Nephron (organoid): Measurements from ENCODE around the gene RIOX2.
A peak's percentile ranks its signal among the peaks of the same experiment; 100 is the strongest.

Experiments used
- H3K27ac Mint-ChIP-seq, 3 experiments: 2 replicates each; pipeline ENCODE4 v1.8.0; 2020; ENCODE audit warnings: mixed read lengths in 3 of 3, mild to moderate bottlenecking in 2 of 3, moderate library complexity in 1 of 3
- H3K27me3 Mint-ChIP-seq: 2 replicates; pipeline ENCODE4 v1.8.0; 2021; ENCODE audit warnings: low read depth, mild to moderate bottlenecking, moderate library complexity, mixed read lengths
- H3K36me3 Mint-ChIP-seq: 2 replicates; pipeline ENCODE4 v1.8.0; 2020; ENCODE audit warnings: low read depth, mixed read lengths
- H3K4me1 Mint-ChIP-seq: 2 replicates; pipeline ENCODE4 v1.8.0; 2020; ENCODE audit warnings: mixed read lengths
- H3K4me3 Mint-ChIP-seq, 3 experiments: 2 replicates each; pipeline ENCODE4 v1.8.0; 2020; ENCODE audit warnings: mild to moderate bottlenecking in 3 of 3, mixed read lengths in 3 of 3, moderate library complexity in 2 of 3
- H3K9me3 Mint-ChIP-seq: 2 replicates; pipeline ENCODE4 v1.8.0; 2020; ENCODE audit warnings: mixed read lengths
- TF ChIP-seq, protein P1 (sequence below), 3 experiments: fragments of 200-600 bp; sonication (generic); IDR thresholded peaks; one replicate each; pipeline ENCODE4 v1.5.0; 2021; ENCODE audit warnings: antibody characterized with exemption in 3 of 3; ENCODE audit not compliant: unreplicated experiment in 3 of 3

The RIOX2 gene

DNA sequence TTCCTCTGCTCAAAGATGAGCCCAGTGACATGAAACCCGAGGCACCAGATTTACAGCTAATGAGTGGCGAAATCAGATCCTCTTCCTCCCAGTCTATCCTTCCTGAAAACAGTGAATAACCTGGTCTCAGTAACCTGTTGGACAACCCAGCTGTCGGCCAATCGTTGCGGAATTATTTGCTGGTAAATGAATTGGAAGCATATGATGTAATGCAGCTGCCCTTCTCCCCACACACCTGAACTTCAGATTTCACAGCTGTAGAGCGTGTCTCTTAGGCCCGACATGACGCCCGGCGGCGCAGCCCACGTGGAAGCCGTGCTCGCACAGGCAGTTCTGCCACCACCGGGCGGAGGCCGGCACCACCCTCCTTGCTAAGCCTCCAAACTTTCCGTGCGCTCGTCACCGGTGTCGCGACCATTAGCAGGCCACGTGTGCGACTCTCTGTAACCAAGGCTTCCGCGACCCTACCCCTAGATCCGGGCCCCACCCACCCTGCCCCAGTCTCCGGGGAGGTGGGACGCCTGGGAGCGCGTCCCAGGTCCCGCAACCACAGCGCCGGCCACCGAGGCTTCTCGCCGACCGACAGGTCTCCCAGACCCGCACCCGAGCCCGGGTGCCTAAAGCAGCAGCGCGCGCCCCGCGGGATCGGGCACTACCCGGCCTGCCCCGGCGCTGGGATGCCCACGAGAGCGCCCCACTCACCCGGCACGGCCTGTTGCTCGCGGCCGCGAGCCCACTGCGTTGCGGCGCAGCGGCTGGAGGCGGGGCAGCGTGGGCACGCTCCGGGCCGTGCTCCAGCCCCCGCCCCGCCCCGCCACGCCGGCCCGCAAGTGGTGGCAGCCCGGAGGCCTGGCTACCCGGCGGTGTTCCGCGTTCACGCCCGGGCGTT lies at the start of gene RIOX2:
RIOX2 (minus strand) TSS at position 753 of the 889 bp plus-strand sequence. CDS start 4,838 bp downstream, outside the sequence.
- H3K27me3 Mint-ChIP-seq = peaks cover 5% of the 10 kb centered on the region
- TF ChIP-seq, protein P1, sequence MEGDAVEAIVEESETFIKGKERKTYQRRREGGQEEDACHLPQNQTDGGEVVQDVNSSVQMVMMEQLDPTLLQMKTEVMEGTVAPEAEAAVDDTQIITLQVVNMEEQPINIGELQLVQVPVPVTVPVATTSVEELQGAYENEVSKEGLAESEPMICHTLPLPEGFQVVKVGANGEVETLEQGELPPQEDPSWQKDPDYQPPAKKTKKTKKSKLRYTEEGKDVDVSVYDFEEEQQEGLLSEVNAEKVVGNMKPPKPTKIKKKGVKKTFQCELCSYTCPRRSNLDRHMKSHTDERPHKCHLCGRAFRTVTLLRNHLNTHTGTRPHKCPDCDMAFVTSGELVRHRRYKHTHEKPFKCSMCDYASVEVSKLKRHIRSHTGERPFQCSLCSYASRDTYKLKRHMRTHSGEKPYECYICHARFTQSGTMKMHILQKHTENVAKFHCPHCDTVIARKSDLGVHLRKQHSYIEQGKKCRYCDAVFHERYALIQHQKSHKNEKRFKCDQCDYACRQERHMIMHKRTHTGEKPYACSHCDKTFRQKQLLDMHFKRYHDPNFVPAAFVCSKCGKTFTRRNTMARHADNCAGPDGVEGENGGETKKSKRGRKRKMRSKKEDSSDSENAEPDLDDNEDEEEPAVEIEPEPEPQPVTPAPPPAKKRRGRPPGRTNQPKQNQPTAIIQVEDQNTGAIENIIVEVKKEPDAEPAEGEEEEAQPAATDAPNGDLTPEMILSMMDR (IDR thresholded peaks at IDR 0.05; ENCODE audit: unreplicated experiment in 3 of 3) = no peak

DNA sequence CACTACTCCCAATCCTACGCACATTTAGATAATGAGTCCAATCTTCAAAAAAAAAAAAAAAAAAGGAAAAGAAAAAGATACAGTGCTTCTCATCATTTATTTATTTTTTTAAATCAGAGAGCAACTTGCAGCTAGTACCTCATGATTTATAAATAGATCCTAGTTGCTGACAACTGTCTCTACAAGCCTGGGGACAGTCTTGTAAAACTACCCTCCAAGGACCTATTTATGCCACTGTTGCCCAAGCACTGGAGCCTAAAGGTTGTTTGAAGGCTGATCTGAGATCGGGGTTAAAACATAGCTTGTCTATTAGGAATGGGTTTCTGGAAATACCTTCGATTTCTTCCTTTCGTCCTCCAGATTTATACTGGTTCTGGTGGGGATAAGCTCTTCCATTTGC lies 48.2 kb upstream of the RIOX2 start:
- Mint-ChIP-seq H3K27ac (no peak overlapping the region), H3K9me3 (no peaks in the 10 kb centered on the region), H3K27me3 (peaks cover 12% of the 10 kb centered on the region), H3K4me1 (peaks cover 13% of the 10 kb centered on the region), H3K4me3 (no peak overlapping the region), H3K36me3 (no peaks in the 10 kb centered on the region)
- TF ChIP-seq, protein P1 (IDR thresholded peaks at IDR 0.05; ENCODE audit: unreplicated experiment in 3 of 3) = no peak

More for the DNA sequence above, at the start of gene RIOX2:
- H3K27ac Mint-ChIP-seq = peak within 1 kb of the TSS; percentile 69 to 89 (median 76)
- no peaks in the 10 kb centered on the region for H3K9me3 Mint-ChIP-seq
- peaks cover 7% of the 10 kb centered on the region for H3K36me3 Mint-ChIP-seq
- H3K4me1 Mint-ChIP-seq = peaks cover 42% of the 10 kb centered on the region
- H3K4me3 Mint-ChIP-seq = peak within 1 kb of the TSS; percentile 91 to 96 (median 93)

DNA sequence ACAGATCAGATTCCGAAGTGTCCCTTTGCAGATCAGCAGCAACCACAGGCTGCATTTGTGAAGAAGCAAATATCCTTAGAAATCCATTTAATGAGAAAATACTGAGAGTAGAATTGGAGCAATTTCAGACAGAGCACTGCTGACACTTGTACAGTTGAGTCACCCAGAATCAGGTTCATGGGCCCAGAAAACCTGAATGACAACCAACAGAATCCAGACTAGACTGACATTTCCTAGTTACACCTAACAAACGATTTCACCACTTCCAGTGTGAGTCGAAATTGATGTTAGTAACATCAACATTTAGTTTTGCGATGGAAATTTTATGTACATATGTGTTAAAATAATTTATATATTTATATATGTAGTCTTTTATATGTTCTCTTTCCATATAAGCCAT lies 46.1 kb upstream of the RIOX2 start:
- Mint-ChIP-seq H3K4me1 (peaks cover 20% of the 10 kb centered on the region), H3K36me3 (no peaks in the 10 kb centered on the region), H3K4me3 (no peak overlapping the region), H3K27me3 (peaks cover 12% of the 10 kb centered on the region), H3K27ac (no peak overlapping the region), H3K9me3 (no peaks in the 10 kb centered on the region)
- TF ChIP-seq, protein P1 (IDR thresholded peaks at IDR 0.05; ENCODE audit: unreplicated experiment in 3 of 3) = no peak

DNA sequence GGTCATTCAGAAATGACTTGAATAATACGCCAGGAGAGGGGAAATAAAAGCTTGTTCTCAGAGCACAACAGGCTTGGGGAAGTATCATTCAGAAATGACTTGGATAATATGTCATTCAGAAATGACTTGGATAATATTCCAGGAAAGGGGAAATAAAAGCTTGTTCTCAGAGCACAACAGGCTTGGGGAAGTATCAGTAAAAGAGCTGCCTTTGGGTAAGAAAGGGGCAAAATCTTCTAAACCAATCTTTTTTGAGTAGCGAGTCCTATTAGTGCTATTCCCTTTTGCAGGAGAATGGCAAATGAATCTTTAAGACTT lies 42.0 kb upstream of the RIOX2 start:
- Mint-ChIP-seq H3K4me1 (peaks cover 8% of the 10 kb centered on the region), H3K27me3 (no peaks in the 10 kb centered on the region), H3K4me3 (no peak overlapping the region), H3K36me3 (no peaks in the 10 kb centered on the region), H3K9me3 (no peaks in the 10 kb centered on the region), H3K27ac (no peak overlapping the region)
- TF ChIP-seq, protein P1 (IDR thresholded peaks at IDR 0.05; ENCODE audit: unreplicated experiment in 3 of 3) = no peak

DNA sequence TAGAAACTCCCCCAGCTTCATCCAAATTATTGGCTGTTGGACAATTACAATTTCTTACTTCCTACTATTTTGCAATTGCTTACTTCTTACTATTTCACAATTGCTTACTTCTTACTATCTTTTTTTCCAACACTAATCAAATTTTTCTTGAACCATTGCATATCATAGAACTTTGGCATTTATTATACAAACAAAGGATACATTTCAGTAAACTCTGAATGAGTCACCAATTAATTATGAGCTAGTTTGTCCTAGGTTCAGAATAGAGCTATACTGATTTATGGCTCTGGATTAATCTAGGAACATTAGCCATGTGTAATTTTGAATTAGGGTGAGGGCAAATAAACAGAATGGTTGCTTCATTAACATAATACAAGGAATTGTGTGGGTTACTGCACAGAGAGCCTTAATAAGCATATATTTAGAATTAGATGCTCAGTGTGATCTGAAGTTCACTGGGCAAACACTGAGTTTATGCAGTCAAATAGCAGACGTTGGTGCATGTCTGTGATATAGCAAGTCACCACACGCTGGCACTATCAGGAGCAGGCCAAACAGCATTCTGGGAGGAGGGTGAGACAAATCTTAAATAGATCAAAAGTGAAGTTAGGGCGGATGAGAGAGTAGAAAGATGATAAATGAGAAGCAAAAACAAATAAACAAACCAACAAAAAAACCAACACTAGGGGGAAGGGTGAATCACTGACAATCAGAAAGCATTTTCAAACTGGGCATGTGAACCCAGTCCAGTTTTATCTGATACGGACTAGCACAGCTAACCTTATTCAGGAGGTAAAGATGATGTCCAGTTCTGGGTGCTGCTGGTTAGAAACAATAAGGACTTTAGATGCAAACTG lies 41.4 kb upstream of the RIOX2 start:
- no peaks in the 10 kb centered on the region for H3K9me3 Mint-ChIP-seq
- TF ChIP-seq, protein P1 (IDR thresholded peaks at IDR 0.05; ENCODE audit: unreplicated experiment in 3 of 3) = no peak
- H3K4me3 Mint-ChIP-seq = no peak overlapping the region
- H3K4me1 Mint-ChIP-seq = peaks cover 8% of the 10 kb centered on the region
- H3K27me3 Mint-ChIP-seq = no peaks in the 10 kb centered on the region
- H3K27ac Mint-ChIP-seq = no peak overlapping the region
- H3K36me3 Mint-ChIP-seq = no peaks in the 10 kb centered on the region
